ENCODE results near the gene LDHAL6B. TPM values are rescaled to one million over a fixed set of nuclear protein-coding genes. Genes with fewer than 3 reads are reported as not detected.
"Not testable (repeated sequence)": the region's sequence is repeated elsewhere in the genome, so short reads cannot be mapped to it uniquely, and the experiment has no call there.

The LDHAL6B gene
- not detected in 2 replicates for total RNA-seq

DNA sequence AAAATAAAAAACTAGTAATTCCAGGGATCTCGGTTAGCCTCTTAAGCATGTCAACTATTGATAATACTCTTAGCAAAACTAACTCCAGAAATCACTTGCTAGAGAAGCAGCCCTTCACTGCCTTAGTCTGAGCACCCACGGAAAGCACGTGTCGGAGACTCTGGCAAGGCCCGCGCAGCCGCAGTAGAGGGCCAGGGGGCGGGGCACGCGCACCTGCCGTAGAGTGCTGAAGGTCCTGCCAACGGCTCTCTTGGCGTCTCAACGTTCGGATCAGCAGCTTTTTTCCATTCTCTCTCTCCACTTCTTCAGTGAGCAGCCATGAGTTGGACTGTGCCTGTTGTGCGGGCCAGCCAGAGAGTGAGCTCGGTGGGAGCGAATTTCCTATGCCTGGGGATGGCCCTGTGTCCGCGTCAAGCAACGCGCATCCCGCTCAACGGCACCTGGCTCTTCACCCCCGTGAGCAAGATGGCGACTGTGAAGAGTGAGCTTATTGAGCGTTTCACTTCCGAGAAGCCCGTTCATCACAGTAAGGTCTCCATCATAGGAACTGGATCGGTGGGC is at the start of gene LDHAL6B:
LDHAL6B (plus strand) TSS at position 221 of the 561 bp plus-strand sequence; CDS start at position 319, 98 bp downstream.
- no peak for DNase-seq (ENCODE audit: low spot score)
- Mint-ChIP-seq H3K4me3 (ENCODE audit: low read depth) (no peak within 1 kb of the TSS), H3K27me3 (ENCODE audit: low read depth) (no peaks in the 10 kb centered on the region), H3K4me1 (ENCODE audit: low read depth) (peaks cover 5% of the 10 kb centered on the region), H3K9me3 (no peaks in the 10 kb centered on the region), H3K36me3 (ENCODE audit: low read depth) (peaks cover 48% of the 10 kb centered on the region), H3K27ac (no peak within 1 kb of the TSS)
- intact Hi-C loops (cut with micrococcal nuclease): no loop called here

DNA sequence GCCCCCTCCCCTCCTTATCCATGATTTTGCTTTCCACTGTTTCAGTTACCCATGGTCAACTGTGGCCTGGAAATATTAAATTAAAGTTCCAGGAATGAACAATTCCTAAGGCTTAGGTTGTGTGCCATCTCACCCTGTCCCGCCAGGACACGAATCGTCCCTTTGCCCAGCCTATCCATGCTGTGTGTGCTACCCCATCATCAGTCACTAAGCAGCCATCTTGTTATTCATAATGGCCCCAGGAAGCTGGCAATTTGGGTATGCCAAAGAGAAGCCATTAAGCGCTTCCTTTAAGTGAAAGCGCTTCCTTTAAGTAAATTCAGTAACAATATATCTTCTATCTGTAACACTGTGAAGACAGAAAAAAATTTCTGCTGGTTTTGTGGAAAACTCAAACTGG is 49.2 kb upstream of the LDHAL6B start:
- Mint-ChIP-seq H3K27ac (no peak overlapping the region), H3K4me1 (ENCODE audit: low read depth) (no peaks in the 10 kb centered on the region), H3K9me3 (no peaks in the 10 kb centered on the region), H3K27me3 (ENCODE audit: low read depth) (no peaks in the 10 kb centered on the region), H3K4me3 (ENCODE audit: low read depth) (no peak overlapping the region), H3K36me3 (ENCODE audit: low read depth) (peaks cover 33% of the 10 kb centered on the region)
- DNase-seq (ENCODE audit: low spot score): no peak
- intact Hi-C loops (cut with micrococcal nuclease): no loop called here

DNA sequence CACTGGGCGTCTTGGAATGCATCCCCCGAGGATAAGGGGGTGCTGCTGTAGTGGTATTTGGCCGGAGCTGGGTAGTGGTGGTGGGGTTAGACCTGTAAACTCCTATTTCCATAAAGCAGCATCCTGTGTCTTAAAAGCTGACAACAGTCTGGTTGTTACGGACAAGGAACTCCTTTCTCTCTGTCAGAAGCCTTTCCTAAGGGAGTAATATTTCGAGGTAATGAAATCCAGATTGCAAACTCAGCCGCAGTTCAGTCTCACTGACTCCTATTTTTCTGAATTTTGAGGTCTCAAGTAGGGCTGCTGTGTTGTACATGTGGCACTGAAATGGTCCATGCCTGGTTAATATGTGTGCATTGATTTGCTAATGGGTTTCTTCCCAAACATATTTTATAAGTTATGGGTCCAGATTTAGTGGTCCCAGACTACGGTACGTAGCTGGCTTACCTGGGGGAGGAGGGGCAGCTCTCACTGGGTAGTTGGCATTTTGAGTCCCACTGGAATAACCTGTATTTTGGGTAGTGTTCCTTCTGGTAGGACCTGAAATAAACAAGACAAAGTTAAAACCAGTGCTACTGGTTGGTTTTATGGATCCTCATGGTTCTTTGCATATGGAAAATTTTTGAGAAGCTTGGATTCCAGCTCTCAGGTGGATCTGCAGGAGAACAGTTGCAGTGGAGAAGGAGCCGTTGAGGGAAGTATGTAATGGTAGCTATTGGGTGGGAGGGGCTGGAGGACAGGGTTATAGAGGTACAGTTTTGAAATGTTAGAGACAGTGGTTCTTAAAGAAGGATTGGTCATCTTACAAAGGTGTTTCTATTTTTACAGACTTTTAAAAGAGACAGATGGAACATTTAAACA is 48.6 kb upstream of the LDHAL6B start:
- DNase-seq (ENCODE audit: low spot score): no peak
- H3K36me3 Mint-ChIP-seq (ENCODE audit: low read depth): peaks cover 32% of the 10 kb centered on the region
- no peak overlapping the region for H3K27ac Mint-ChIP-seq
- H3K9me3 Mint-ChIP-seq: no peaks in the 10 kb centered on the region
- H3K27me3 Mint-ChIP-seq (ENCODE audit: low read depth): no peaks in the 10 kb centered on the region
- H3K4me3 Mint-ChIP-seq (ENCODE audit: low read depth): no peak overlapping the region
- H3K4me1 Mint-ChIP-seq (ENCODE audit: low read depth): no peaks in the 10 kb centered on the region
- intact Hi-C loops (cut with micrococcal nuclease): no loop called here

DNA sequence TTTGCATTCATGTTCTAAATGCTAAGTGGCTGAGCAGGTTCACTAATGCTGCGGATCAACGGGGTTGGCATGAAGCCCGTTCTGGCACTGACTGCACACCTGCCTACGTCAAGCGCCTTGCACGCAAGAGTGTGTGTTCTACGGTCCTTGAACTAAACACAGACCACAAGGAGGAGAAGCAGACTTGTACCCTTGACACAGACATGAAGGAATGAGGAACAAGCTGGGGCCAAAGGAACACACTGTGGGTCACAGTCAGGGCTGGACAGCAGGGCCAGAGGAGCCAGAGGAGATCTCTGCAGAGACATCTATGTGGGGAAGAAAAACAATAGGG is 48.0 kb upstream of the LDHAL6B start:
- DNase-seq (ENCODE audit: low spot score): no peak
- H3K4me3 Mint-ChIP-seq (ENCODE audit: low read depth): no peak overlapping the region
- no peaks in the 10 kb centered on the region for H3K4me1 Mint-ChIP-seq (ENCODE audit: low read depth)
- H3K27me3 Mint-ChIP-seq (ENCODE audit: low read depth): no peaks in the 10 kb centered on the region
- H3K27ac Mint-ChIP-seq: no peak overlapping the region
- H3K9me3 Mint-ChIP-seq: no peaks in the 10 kb centered on the region
- intact Hi-C loops (cut with micrococcal nuclease): no loop called here
- H3K36me3 Mint-ChIP-seq (ENCODE audit: low read depth): peaks cover 26% of the 10 kb centered on the region

DNA sequence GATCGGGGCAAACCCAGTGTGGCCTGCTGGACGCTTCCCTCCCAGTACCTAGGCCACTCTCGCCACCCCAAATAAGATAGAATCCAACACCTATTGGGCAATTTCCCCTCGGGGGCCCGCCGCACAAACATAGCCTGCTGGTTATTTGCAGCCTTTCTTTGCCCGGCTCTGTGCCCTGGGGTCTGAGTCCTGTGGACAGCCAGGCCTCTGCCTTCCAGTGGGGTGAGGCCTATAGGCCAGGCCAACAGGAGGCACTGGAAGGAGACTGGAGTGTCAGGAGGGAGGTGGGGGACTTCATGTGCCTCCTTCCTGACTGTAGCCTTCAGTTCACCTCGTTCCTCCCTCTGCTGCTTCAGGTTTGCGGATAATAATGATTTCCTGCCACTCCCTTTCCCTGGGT is 47.4 kb upstream of the LDHAL6B start:
- H3K36me3 Mint-ChIP-seq (ENCODE audit: low read depth): peaks cover 30% of the 10 kb centered on the region
- H3K27me3 Mint-ChIP-seq (ENCODE audit: low read depth): no peaks in the 10 kb centered on the region
- intact Hi-C loops (cut with micrococcal nuclease): no loop called here
- H3K4me1 Mint-ChIP-seq (ENCODE audit: low read depth): no peaks in the 10 kb centered on the region
- no peak for DNase-seq (ENCODE audit: low spot score)
- H3K4me3 Mint-ChIP-seq (ENCODE audit: low read depth): no peak overlapping the region
- H3K27ac Mint-ChIP-seq: no peak overlapping the region
- no peaks in the 10 kb centered on the region for H3K9me3 Mint-ChIP-seq

DNA sequence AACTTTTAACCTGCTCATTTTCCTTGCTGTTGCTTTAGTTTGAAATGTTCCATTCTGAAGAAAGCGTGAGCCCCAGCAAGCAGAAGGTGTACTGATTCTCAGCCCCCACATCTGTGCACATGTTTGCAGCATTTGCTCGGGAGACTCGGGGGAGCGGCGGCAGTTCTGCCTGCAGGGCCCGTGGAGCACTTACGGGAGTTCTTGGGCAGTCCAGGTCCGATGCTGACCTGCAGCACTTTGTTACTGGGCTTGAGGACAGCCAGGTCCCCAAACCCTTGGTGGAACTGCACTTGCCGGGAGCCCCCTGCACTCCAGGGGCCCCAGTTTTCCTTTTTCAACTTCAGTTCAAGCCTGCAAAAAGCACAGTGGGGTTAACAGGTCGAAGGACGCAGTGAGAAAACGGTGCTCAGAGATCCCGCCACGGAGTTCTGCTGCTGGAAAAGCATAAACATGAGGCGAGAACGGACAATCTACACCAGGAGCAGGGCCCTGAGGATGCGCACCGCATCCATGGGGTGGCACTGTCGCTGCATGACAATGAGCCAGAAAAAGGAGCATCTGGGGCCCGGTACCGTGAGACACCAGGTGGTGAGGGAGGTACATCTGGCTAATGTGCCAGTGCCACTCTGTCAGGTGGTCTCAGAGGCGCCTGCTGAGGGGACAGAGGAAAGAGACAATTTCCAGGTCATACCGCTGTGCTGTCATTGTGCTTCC is 45.6 kb upstream of the LDHAL6B start:
- intact Hi-C loops (cut with micrococcal nuclease): no loop called here
- Mint-ChIP-seq H3K4me1 (ENCODE audit: low read depth) (peaks cover 4% of the 10 kb centered on the region), H3K27me3 (ENCODE audit: low read depth) (no peaks in the 10 kb centered on the region), H3K36me3 (ENCODE audit: low read depth) (peaks cover 35% of the 10 kb centered on the region), H3K27ac (no peak overlapping the region), H3K4me3 (ENCODE audit: low read depth) (no peak overlapping the region), H3K9me3 (no peaks in the 10 kb centered on the region)
- DNase-seq (ENCODE audit: low spot score): peak; percentile 22

DNA sequence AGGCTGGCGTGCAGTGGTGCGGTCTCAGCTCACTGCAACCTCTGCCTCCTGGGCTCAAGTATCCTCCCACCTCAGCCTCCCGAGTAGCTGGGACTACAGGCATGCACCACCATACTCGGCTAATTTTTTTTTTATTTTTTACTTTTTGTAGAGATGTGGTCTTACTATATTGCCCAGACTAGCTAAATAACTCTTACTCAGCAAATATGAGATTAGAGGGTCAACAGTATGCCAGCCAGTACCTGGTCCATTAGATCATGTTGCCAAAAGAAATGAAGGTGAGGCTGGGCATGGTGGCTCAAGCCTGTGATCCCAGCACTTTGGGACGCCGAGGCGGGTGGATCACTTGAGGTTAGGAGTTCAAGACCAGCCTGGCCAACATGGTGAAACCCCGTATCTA is 44.6 kb upstream of the LDHAL6B start:
- H3K27ac Mint-ChIP-seq; intact Hi-C loops (cut with micrococcal nuclease); H3K9me3 Mint-ChIP-seq; DNase-seq (ENCODE audit: low spot score); H3K4me3 Mint-ChIP-seq (ENCODE audit: low read depth); H3K27me3 Mint-ChIP-seq (ENCODE audit: low read depth); H3K4me1 Mint-ChIP-seq (ENCODE audit: low read depth): not testable (repeated sequence)
- H3K36me3 Mint-ChIP-seq (ENCODE audit: low read depth): peaks cover 42% of the 10 kb centered on the region

DNA sequence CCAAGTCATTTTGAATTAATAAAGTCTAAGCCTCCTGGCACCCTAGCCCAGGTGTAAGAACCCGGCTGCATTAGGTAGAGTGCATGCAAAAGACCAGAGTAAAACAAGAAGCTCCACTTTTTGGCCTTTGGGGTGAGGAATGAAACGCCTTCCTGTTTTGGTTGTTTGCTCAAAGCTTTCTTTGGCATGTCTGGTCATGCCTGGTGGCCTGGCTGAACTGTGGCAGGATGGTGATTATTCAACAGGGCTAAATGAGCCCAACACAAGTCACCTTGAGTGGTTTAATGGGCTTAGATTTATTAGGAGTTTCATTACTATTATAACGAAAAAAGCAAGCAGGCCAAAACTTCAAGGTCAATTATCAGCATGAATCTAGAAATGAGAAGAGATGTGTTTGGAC is 40.9 kb upstream of the LDHAL6B start:
- Mint-ChIP-seq H3K9me3 (no peaks in the 10 kb centered on the region), H3K4me3 (ENCODE audit: low read depth) (no peak overlapping the region), H3K27ac (no peak overlapping the region), H3K4me1 (ENCODE audit: low read depth) (peaks cover 11% of the 10 kb centered on the region), H3K27me3 (ENCODE audit: low read depth) (no peaks in the 10 kb centered on the region), H3K36me3 (ENCODE audit: low read depth) (peaks cover 42% of the 10 kb centered on the region)
- intact Hi-C loops (cut with micrococcal nuclease): no loop called here
- DNase-seq (ENCODE audit: low spot score): no peak

DNA sequence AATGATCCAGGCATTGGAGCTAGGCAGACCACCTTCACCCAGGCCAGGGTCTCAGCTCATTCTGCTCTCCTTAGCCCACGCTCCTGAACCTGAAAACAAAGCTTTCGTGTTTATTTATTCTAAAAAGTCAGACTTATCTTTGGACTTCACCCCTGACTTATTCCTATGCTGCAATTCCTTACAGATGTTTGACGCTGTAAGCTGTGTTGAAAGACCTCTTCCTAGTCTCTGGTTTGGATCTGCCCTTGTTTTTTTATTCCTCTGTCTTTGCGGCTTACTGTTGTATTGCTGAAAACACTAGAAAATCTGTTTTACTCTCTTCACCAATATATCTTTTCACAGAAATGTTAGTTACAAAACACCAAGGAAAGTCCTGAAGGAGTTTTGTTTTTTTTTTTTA is 40.5 kb upstream of the LDHAL6B start:
- H3K4me3 Mint-ChIP-seq (ENCODE audit: low read depth): no peak overlapping the region
- peaks cover 11% of the 10 kb centered on the region for H3K4me1 Mint-ChIP-seq (ENCODE audit: low read depth)
- no peak overlapping the region for H3K27ac Mint-ChIP-seq
- H3K9me3 Mint-ChIP-seq: no peaks in the 10 kb centered on the region
- H3K27me3 Mint-ChIP-seq (ENCODE audit: low read depth): no peaks in the 10 kb centered on the region
- intact Hi-C loops (cut with micrococcal nuclease): no loop called here
- DNase-seq (ENCODE audit: low spot score): no peak
- peaks cover 41% of the 10 kb centered on the region for H3K36me3 Mint-ChIP-seq (ENCODE audit: low read depth)

DNA sequence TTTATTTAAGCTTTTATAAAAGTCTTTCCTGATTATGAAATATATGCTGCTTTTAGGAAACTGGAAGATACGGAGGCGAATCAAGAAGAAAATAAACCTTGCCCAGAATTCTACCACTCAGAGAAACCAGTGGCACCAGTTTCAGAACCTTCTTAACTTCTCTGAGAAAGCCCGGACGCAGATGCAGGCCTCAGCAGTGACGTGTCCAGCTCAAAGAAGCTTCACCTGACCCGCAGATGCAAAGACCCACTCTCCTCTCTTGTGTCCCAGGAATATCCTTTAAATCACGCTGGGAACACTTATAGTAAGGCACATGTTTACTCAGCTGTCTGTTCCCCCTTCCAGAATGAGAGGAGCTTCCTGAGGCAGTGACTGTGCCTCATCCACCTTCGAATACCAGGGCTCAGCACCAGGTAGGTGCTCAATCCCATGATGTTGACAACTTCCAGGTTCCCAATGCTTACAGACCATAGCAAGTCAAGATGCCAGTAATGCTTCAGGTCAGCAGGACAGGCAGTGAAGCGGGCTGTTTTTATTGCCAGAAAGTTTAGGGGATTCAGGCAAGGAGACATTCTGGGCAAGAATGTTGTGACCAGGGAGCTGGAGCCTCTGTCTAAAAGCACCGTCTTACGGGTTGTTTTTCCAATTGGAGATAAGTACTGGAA is 39.9 kb upstream of the LDHAL6B start:
- Mint-ChIP-seq H3K4me1 (ENCODE audit: low read depth) (peaks cover 11% of the 10 kb centered on the region), H3K4me3 (ENCODE audit: low read depth) (no peak overlapping the region), H3K36me3 (ENCODE audit: low read depth) (peaks cover 43% of the 10 kb centered on the region), H3K27ac (no peak overlapping the region), H3K9me3 (no peaks in the 10 kb centered on the region), H3K27me3 (ENCODE audit: low read depth) (no peaks in the 10 kb centered on the region)
- DNase-seq (ENCODE audit: low spot score): no peak
- intact Hi-C loops (cut with micrococcal nuclease): no loop called here

DNA sequence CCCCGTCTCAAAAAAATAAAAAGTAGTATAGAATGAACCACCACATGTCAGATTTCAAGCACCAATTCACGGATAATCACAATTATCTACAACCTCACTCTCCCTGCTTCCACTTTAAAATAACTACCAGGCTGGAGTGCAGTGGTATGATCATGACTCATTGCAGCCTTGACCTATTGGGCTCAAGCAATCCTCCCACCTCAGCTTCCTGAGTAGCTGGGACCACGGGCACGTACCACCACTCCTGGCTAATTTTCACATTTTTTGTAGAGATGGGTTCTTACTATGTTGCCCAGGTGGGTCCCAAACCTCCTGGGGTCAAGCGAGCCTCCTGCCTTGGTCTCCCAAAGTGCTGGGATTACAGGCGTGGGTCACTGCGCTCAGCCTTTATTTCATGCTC is 38.1 kb upstream of the LDHAL6B start:
- Mint-ChIP-seq H3K36me3 (ENCODE audit: low read depth) (peaks cover 44% of the 10 kb centered on the region), H3K9me3 (no peaks in the 10 kb centered on the region), H3K27ac (no peak overlapping the region), H3K27me3 (ENCODE audit: low read depth) (no peaks in the 10 kb centered on the region), H3K4me1 (ENCODE audit: low read depth) (peaks cover 11% of the 10 kb centered on the region), H3K4me3 (ENCODE audit: low read depth) (no peak overlapping the region)
- no peak for DNase-seq (ENCODE audit: low spot score)
- intact Hi-C loops (cut with micrococcal nuclease): no loop called here

DNA sequence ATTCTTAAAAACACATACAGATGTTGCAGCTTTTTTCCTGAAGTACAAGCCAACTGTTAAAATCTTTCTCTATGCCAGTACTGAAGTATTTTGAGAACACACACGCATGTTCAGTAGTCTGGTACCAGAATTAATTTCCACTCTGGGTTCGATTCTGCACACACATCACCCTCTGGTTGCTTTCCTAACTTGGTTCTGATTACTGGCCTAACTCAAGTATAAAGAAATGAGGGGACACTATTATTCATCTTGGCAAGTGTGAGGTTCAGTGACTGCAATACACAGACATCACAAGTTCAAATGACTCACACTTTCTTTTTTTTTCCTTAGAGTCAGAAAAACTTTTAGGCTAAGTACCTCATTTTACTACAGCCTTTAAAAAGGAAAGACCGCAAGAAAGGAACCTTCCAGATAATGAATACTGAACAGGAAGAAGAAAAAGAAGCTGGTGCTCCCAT is 37.4 kb upstream of the LDHAL6B start:
- Mint-ChIP-seq H3K9me3 (no peaks in the 10 kb centered on the region), H3K27me3 (ENCODE audit: low read depth) (no peaks in the 10 kb centered on the region), H3K36me3 (ENCODE audit: low read depth) (peaks cover 45% of the 10 kb centered on the region), H3K4me3 (ENCODE audit: low read depth) (no peak overlapping the region), H3K4me1 (ENCODE audit: low read depth) (peaks cover 11% of the 10 kb centered on the region), H3K27ac (peak overlapping the region; percentile 75)
- intact Hi-C loops (cut with micrococcal nuclease): no loop called here
- no peak for DNase-seq (ENCODE audit: low spot score)
